Measurements from ENCODE around the gene KIAA0232. TPM values are rescaled to one million over a fixed set of nuclear protein-coding genes. Genes with fewer than 3 reads are reported as not detected.

KIAA0232 gene
- total and polyA plus RNA-seq, 9 of the 15 experiments (the other 6 are each of a cell fraction or from before 2014, with no cell fraction given), result 3.5 to 17.4 (median 13.0) TPM

DNA sequence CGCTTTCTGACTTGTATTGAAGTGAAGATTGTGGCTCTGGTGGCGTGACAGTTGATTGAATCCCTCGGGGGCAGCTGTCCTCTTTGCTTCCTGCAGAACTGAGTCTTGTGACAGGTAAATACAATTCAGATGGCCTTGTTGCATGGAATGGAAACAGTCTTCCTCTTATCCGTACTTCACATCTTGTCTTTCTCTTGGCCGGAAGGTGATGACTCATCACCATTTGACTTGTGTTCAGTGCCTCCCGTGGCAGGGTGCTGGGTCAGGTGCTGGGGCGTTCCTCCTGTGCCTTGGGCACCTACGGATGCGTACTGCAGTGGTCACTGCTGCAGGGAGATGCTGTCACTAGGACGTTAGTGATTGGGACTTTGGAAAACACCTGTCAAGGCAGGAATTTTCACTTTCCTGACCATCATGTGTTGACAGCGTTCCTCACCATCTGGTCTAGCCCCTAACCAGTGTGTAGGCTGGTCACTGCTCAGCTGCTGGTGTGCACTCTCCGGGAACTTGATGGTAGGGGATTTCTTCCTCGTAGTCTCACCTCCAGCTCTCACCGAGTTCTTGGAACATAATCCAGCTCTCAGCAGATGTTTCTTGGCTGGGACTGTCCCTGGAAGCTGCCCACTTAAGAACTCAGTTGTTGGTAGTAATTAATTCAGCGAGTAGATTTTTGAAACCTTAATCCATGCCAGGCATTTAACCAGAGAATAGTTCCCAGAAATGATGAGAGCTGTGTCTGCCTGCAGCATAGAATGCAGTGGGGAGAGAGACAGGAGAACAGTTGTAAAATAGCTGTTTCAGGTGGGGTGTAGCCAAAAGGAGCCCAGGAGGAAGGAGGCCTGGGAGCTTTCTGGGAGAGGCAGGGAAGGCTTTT is 134.3 kb downstream of the KIAA0232 start (continued):
- TF ChIP-seq, protein P1, sequence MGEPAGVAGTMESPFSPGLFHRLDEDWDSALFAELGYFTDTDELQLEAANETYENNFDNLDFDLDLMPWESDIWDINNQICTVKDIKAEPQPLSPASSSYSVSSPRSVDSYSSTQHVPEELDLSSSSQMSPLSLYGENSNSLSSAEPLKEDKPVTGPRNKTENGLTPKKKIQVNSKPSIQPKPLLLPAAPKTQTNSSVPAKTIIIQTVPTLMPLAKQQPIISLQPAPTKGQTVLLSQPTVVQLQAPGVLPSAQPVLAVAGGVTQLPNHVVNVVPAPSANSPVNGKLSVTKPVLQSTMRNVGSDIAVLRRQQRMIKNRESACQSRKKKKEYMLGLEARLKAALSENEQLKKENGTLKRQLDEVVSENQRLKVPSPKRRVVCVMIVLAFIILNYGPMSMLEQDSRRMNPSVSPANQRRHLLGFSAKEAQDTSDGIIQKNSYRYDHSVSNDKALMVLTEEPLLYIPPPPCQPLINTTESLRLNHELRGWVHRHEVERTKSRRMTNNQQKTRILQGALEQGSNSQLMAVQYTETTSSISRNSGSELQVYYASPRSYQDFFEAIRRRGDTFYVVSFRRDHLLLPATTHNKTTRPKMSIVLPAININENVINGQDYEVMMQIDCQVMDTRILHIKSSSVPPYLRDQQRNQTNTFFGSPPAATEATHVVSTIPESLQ (CRISPR knock-in tag; IDR thresholded peaks at IDR 0.05), result 0 out of 2 replicates have a peak, but pooled peaks have one; percentile 62
- TF ChIP-seq DDX20 (tag; IDR thresholded peaks at IDR 0.05; ENCODE audit: low read depth), result no peak
- peak; percentile 99 for TF ChIP-seq ZEB2 (IDR thresholded peaks at IDR 0.05)
- TF ChIP-seq CHD4 (IDR thresholded peaks at IDR 0.05; ENCODE audit: insufficient read depth, insufficient replicate concordance, low read depth, low read length, poor library complexity, severe bottlenecking), result no peak
- TF ChIP-seq SRSF7 (optimal IDR thresholded peaks at IDR 0.05; ENCODE audit: low read depth, low read length), result no peak
- peak; percentile 76 for TF ChIP-seq ZNF766 (CRISPR knock-in tag; conservative IDR thresholded peaks at IDR 0.05)
- TF ChIP-seq, protein P2, sequence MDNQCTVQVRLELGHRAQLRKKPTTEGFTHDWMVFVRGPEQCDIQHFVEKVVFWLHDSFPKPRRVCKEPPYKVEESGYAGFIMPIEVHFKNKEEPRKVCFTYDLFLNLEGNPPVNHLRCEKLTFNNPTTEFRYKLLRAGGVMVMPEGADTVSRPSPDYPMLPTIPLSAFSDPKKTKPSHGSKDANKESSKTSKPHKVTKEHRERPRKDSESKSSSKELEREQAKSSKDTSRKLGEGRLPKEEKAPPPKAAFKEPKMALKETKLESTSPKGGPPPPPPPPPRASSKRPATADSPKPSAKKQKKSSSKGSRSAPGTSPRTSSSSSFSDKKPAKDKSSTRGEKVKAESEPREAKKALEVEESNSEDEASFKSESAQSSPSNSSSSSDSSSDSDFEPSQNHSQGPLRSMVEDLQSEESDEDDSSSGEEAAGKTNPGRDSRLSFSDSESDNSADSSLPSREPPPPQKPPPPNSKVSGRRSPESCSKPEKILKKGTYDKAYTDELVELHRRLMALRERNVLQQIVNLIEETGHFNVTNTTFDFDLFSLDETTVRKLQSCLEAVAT (IDR thresholded peaks at IDR 0.05), result peak; percentile 36 to 77; a peak in 3 of 4 replicates
- peak; percentile 37 for TF ChIP-seq KDM5B (IDR thresholded peaks at IDR 0.05; ENCODE audit: insufficient replicate concordance, low read depth, low read length)
- TF ChIP-seq ZFPM2 (CRISPR knock-in tag; IDR thresholded peaks at IDR 0.05), result no peak
- TF ChIP-seq MAZ (CRISPR knock-in tag; conservative IDR thresholded peaks at IDR 0.05 in 1 of 2, IDR thresholded peaks at IDR 0.05 in 1 of 2), result peak in 1 of 2 experiments; percentile 47; a peak in 1 of 4 replicates
- TF ChIP-seq PRPF4 (IDR thresholded peaks at IDR 0.05; ENCODE audit: insufficient read depth, low read depth, low read length, poor library complexity, severe bottlenecking), result no peak
- TF ChIP-seq KLF1 (tag; IDR thresholded peaks at IDR 0.05), result 0 out of 2 replicates have a peak, but pooled peaks have one; percentile 45
- TF ChIP-seq, protein P3, sequence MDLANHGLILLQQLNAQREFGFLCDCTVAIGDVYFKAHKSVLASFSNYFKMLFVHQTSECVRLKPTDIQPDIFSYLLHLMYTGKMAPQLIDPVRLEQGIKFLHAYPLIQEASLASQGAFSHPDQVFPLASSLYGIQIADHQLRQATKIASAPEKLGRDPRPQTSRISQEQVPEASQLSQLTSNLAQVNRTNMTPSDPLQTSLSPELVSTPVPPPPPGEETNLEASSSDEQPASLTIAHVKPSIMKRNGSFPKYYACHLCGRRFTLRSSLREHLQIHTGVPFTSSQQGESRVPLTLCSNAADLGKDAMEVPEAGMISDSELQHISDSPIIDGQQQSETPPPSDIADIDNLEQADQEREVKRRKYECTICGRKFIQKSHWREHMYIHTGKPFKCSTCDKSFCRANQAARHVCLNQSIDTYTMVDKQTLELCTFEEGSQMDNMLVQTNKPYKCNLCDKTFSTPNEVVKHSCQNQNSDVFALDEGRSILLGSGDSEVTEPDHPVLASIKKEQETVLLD (IDR thresholded peaks at IDR 0.05), result peak; percentile 84; the same call in 1 of the 2 replicates
- peak; percentile 88 for TF ChIP-seq ZNF584 (CRISPR knock-in tag; IDR thresholded peaks at IDR 0.05; ENCODE audit: low read depth)
- TF ChIP-seq, protein P4, sequence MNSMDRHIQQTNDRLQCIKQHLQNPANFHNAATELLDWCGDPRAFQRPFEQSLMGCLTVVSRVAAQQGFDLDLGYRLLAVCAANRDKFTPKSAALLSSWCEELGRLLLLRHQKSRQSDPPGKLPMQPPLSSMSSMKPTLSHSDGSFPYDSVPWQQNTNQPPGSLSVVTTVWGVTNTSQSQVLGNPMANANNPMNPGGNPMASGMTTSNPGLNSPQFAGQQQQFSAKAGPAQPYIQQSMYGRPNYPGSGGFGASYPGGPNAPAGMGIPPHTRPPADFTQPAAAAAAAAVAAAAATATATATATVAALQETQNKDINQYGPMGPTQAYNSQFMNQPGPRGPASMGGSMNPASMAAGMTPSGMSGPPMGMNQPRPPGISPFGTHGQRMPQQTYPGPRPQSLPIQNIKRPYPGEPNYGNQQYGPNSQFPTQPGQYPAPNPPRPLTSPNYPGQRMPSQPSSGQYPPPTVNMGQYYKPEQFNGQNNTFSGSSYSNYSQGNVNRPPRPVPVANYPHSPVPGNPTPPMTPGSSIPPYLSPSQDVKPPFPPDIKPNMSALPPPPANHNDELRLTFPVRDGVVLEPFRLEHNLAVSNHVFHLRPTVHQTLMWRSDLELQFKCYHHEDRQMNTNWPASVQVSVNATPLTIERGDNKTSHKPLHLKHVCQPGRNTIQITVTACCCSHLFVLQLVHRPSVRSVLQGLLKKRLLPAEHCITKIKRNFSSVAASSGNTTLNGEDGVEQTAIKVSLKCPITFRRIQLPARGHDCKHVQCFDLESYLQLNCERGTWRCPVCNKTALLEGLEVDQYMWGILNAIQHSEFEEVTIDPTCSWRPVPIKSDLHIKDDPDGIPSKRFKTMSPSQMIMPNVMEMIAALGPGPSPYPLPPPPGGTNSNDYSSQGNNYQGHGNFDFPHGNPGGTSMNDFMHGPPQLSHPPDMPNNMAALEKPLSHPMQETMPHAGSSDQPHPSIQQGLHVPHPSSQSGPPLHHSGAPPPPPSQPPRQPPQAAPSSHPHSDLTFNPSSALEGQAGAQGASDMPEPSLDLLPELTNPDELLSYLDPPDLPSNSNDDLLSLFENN (IDR thresholded peaks at IDR 0.05; ENCODE audit: low read depth in 2 of 2, low read length in 2 of 2), result peak in 1 of 2 experiments; percentile 75; a peak in 2 of 4 replicates
- peak; percentile 49; the same call in 1 of the 2 replicates for TF ChIP-seq NFE2L1 (tag; IDR thresholded peaks at IDR 0.05; ENCODE audit: borderline replicate concordance, low read depth)

Measured in K562 (cell line).